ENCODE measurements around the gene CADM2. TPM values are rescaled to one million over a fixed set of nuclear protein-coding genes. Genes with fewer than 3 reads are reported as not detected.

Gene CADM2
- total and polyA plus RNA-seq, 2 donors from 2014 or later, result 0.06 to 0.25 TPM

- no peaks in the 10 kb centered on the region for H3K9me3 ChIP-seq (ENCODE audit: control insufficient read depth in 2 of 3, insufficient read depth in 1 of 3, low read length in 3 of 3)
- DNase-seq (no peak), FAIRE-seq (no peak)
- no peaks in the 10 kb centered on the region for H3K27me3 ChIP-seq (ENCODE audit: control insufficient read depth, insufficient read depth, low read length)
- intact Hi-C loops (cut with DNase I), result no loop called here
- no peak overlapping the region for H3K27ac ChIP-seq (ENCODE audit: low read depth in 2 of 2, low read length in 2 of 2)
- TF ChIP-seq, protein P1, sequence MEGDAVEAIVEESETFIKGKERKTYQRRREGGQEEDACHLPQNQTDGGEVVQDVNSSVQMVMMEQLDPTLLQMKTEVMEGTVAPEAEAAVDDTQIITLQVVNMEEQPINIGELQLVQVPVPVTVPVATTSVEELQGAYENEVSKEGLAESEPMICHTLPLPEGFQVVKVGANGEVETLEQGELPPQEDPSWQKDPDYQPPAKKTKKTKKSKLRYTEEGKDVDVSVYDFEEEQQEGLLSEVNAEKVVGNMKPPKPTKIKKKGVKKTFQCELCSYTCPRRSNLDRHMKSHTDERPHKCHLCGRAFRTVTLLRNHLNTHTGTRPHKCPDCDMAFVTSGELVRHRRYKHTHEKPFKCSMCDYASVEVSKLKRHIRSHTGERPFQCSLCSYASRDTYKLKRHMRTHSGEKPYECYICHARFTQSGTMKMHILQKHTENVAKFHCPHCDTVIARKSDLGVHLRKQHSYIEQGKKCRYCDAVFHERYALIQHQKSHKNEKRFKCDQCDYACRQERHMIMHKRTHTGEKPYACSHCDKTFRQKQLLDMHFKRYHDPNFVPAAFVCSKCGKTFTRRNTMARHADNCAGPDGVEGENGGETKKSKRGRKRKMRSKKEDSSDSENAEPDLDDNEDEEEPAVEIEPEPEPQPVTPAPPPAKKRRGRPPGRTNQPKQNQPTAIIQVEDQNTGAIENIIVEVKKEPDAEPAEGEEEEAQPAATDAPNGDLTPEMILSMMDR (IDR thresholded peaks at IDR 0.05; ENCODE audit: borderline replicate concordance, extremely low read depth, insufficient read depth), result no peak
- no peak overlapping the region for H3K4me3 ChIP-seq (ENCODE audit: low read length in 3 of 3)
- H3K9ac ChIP-seq (ENCODE audit: low read length in 3 of 3), result no peak overlapping the region
- no peaks in the 10 kb centered on the region for H3K36me3 ChIP-seq (ENCODE audit: control insufficient read depth in 2 of 3, insufficient read depth in 3 of 3, low read length in 3 of 3)
- H3K4me1 ChIP-seq (ENCODE audit: control insufficient read depth in 2 of 3, insufficient read depth in 2 of 3, low read depth in 1 of 3, low read length in 3 of 3), result no peaks in the 10 kb centered on the region
Observed at GRCh38 chr3:84987706-84988504, 29.1 kb downstream of the CADM2 start.

DNA sequence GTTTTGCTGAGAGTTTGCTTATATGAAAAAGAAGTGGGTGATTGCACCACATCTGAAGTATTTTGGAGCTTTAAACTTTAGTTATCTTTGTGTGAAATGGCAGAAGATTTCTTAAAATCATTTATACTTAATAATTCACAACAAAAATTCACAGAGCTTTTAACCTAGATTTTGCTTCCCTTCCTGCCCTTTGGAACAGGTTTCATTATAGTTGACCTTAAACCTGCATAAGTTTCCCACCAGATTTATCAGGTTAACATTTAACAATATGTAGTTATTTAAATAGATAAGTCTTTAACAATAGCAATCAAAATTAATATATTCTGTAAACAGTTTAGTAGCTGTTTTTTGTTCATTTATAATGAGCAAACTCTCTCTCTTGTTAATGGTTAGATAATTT, 30.3 kb downstream of the CADM2 start:
- Histone ChIP-seq H3K9me3 (ENCODE audit: control insufficient read depth in 2 of 3, insufficient read depth in 1 of 3, low read length in 3 of 3) (no peaks in the 10 kb centered on the region), H3K36me3 (ENCODE audit: control insufficient read depth in 2 of 3, insufficient read depth in 3 of 3, low read length in 3 of 3) (no peaks in the 10 kb centered on the region), H3K4me3 (ENCODE audit: low read length in 3 of 3) (no peak overlapping the region), H3K4me1 (ENCODE audit: control insufficient read depth in 2 of 3, insufficient read depth in 2 of 3, low read depth in 1 of 3, low read length in 3 of 3) (no peaks in the 10 kb centered on the region), H3K27me3 (ENCODE audit: control insufficient read depth, insufficient read depth, low read length) (no peaks in the 10 kb centered on the region), H3K27ac (ENCODE audit: low read depth in 2 of 2, low read length in 2 of 2) (no peak overlapping the region), H3K9ac (ENCODE audit: low read length in 3 of 3) (no peak overlapping the region)
- FAIRE-seq (no peak), DNase-seq (no peak)
- TF ChIP-seq, protein P1 (IDR thresholded peaks at IDR 0.05; ENCODE audit: borderline replicate concordance, extremely low read depth, insufficient read depth), result no peak
- intact Hi-C loops (cut with DNase I), result no loop called here

DNA sequence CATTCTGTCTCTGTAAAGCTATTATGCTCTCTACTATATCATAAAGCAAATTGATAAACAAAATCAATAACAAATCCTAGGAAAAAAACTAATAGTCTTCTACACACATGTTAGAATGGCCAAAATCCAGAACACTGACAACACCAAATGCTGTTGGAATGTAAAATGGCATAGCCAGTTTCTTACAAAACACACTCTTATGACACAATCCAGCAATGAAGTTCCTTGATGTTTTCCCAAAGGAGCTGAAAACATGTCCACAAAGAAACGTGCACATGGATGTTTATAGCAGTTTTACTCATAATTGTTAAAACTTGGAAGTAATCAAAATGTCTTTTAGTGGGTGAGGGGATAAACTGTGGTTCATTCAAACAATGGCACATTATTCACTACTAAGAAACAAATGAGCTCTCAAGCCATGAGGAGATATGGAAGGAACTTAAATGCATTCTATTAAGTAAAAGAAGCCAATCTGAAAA, 32.7 kb downstream of the CADM2 start:
- Histone ChIP-seq H3K36me3 (ENCODE audit: control insufficient read depth in 2 of 3, insufficient read depth in 3 of 3, low read length in 3 of 3) (no peaks in the 10 kb centered on the region), H3K27me3 (ENCODE audit: control insufficient read depth, insufficient read depth, low read length) (no peaks in the 10 kb centered on the region), H3K4me3 (ENCODE audit: low read length in 3 of 3) (no peak overlapping the region), H3K9me3 (ENCODE audit: control insufficient read depth in 2 of 3, insufficient read depth in 1 of 3, low read length in 3 of 3) (no peaks in the 10 kb centered on the region), H3K27ac (ENCODE audit: low read depth in 2 of 2, low read length in 2 of 2) (no peak overlapping the region), H3K4me1 (ENCODE audit: control insufficient read depth in 2 of 3, insufficient read depth in 2 of 3, low read depth in 1 of 3, low read length in 3 of 3) (no peaks in the 10 kb centered on the region), H3K9ac (ENCODE audit: low read length in 3 of 3) (no peak overlapping the region)
- no peak for FAIRE-seq
- intact Hi-C loops (cut with DNase I), result no loop called here
- no peak for DNase-seq
- TF ChIP-seq, protein P1 (IDR thresholded peaks at IDR 0.05; ENCODE audit: borderline replicate concordance, extremely low read depth, insufficient read depth), result no peak

Measured in kidney (tissue), 14 donors.